A549 treated with AZD9567 at 1 μM for 4 hours (cell line): ENCODE results near the gene FYCO1. TPM values are rescaled to one million over a fixed set of nuclear protein-coding genes. Genes with fewer than 3 reads are reported as not detected.

ENCODE experiments used
- total RNA-seq: library from RNA; stranded (reverse); fragments of 200-300 nt; extraction: Qiagen RNA extraction; gene quantifications from 5 replicates; pipeline ENCODE4 v1.2.3, GENCODE V29; 2022; ENCODE audit not compliant: insufficient read depth

FYCO1 gene
- 4.2 to 5.1 TPM (median 4.5 TPM) in 5 replicates for total RNA-seq

GRCh38 chr3:45995236-45996192, at the start of gene FYCO1:
FYCO1 (minus strand) TSS chr3:45995824; CDS start chr3:45984910, 10,914 bp downstream.

GRCh38 chr3:46027021-46027705, 31.5 kb upstream of the FYCO1 start, which contains the start of gene XCR1:
XCR1 (minus strand) TSS chr3:46027483; CDS start chr3:46021947, 5,536 bp downstream.

GRCh38 chr3:45943207-45943846, 52.3 kb downstream of the FYCO1 start, which contains the start of gene CXCR6:
CXCR6 (plus strand) TSS chr3:45943464; CDS start chr3:45946482, 3,018 bp downstream.

GRCh38 chr3:45885979-45886705, 109.5 kb downstream of the FYCO1 start, which contains the start of gene CCR9:
CCR9 (plus strand) TSS chr3:45886543; CDS start chr3:45894934, 8,391 bp downstream.

Other genes with a start within 250 kb of the FYCO1 start
- 0.02 to 0.08 TPM (median 0.06 TPM) in 3 of 5 replicates, not detected in the others for gene SLC6A20, start 199.3 kb downstream of the FYCO1 start, total RNA-seq
- 15.4 to 24.4 TPM (median 16.8 TPM) in 5 replicates for gene LZTFL1, start 153.7 kb downstream of the FYCO1 start, total RNA-seq
- gene CCR9, start 109.3 kb downstream of the FYCO1 start, total RNA-seq, result 0.02 TPM in 1 of 5 replicates, not detected in the others
- not detected in 5 replicates for gene CXCR6, start 52.4 kb downstream of the FYCO1 start, total RNA-seq
- gene XCR1, start 31.7 kb upstream of the FYCO1 start, total RNA-seq, result not detected in 5 replicates
- gene CCR1, start 212.5 kb upstream of the FYCO1 start, total RNA-seq, result not detected in 5 replicates
- not detected in 5 replicates for gene CCR3, start 246.6 kb upstream of the FYCO1 start, total RNA-seq